HG03439 (cell line): ENCODE results near the gene KIAA1328.
"Not testable (repeated sequence)": the region's sequence is repeated elsewhere in the genome, so short reads cannot be mapped to it uniquely, and the experiment has no call there.

Experiments
- ATAC-seq: cut with Tn5 transposase; IDR thresholded peaks from one replicate; pipeline ENCODE4 v1.9.1; 2021; ENCODE audit warnings: mild to moderate bottlenecking, moderate library complexity; ENCODE audit not compliant: unreplicated experiment

KIAA1328 gene

DNA sequence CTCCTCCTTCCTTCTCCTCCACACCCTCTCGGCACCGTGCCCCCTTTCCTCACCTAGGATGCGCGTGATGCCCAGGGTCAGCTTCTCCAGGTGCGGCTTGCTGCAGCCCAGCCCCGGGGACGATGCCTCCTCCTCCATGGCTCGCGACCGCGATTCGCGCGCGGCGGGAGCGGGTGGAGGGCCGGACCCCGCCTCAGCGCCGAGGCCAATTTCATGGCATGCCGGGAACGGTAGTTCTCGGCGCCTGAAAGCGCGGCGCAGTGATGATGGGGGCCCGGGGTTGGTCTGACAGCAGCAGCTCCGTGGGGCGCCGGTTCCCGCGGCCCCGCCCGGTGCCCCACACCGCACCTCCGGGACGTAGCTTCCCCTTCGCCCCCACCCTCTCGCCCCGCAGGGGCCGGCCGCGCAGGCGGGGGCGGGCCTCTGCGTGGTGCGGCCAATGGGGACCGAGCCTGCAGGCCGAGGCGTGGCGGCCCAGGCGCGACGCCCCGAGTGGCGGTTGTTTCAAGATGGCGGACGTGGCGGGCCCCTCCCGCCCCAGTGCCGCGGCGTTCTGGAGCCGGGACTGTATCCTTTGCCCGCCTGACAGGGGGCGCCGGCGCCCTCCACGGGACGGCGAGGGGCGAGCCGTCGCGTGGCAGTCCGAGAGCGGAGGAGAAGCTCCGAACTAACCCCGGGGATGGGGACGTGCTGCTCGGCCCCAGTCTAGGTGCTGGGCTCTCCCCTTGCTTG lies at the start of gene KIAA1328, which contains the start of gene TPGS2:
TSS of gene KIAA1328 (plus strand) at position 498 of the 732 bp plus-strand sequence. CDS start at position 510, 12 bp downstream.
TSS of gene TPGS2 (minus strand) at position 373 of the 732 bp plus-strand sequence. CDS start at position 138, 235 bp downstream.
- peak; percentile 96 for ATAC-seq

DNA sequence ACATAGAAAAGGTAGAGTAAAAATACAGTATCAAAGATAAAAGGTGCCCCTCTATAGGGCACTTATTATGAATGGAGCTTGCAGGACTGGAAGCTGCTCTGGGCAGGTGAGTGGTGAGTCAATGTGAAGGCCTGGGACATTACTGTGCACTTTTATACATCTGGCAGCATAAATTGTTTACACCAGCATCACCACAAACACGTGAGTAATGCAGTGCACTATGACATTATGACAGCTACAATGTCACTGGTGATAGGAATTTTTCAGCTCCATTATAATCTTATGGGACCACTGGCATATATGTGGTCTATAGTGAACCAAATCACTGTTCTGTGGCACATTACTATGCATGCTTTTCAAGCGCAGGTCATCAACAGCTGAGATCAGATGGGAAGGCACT lies 48.2 kb upstream of the KIAA1328 start:
- ATAC-seq = no peak

DNA sequence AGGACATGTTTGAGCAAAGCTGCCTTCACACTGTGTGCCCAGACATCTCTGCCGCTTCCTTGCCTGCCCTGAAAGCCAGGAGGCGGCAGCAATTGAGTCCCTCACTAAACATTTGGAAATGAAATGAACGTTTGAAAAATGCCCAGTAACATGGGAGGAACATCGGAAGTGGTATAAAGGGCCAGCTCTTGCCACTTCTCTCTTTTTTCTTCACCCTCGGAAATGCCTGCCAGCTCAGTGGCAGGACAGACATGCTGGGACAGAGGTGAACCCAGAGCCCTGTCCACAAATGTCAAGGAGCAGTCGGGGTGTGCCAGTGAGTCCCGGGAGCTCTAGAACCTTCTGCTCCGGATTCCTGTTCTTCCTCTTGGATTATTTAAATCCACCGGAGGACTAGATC lies 46.2 kb upstream of the KIAA1328 start:
- no peak for ATAC-seq

DNA sequence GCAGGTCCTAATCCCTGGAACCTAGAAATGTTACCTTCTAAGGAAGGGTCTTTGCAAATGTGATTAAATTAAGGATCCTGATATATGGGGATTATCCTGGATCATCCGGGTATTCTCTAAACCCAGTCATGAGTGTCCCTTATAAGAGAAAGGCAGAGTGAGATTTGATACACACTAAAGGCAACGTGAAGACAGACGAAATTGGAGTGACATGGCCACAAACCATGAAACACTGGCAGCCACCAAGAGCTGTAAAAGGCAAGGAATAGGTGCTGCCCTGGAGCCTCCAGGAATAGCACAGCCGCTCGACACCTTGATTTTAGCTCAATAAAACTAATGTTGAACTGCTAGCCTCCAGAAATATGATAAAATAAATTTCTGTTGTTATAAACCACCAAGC lies 45.1 kb upstream of the KIAA1328 start:
- ATAC-seq = no peak

DNA sequence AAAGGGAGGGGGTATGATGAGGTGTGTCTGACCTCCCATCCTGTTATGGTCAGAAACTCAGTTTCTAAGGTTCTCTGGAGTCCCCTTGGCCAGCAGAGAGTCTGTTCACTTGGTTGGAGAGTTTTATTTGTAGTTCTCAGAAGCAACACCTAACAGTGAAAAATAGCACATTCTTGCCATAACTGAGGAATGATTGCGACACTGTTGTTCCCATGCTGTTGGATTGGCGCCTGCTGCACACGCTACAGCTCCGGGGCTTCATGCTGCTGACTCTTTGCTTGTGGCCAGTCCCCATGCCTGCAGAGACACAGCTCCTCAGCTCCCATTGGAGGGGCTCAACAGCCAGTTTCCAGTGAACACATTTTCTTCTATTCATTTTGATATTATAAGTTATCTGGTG lies 42.2 kb upstream of the KIAA1328 start:
- no peak for ATAC-seq

DNA sequence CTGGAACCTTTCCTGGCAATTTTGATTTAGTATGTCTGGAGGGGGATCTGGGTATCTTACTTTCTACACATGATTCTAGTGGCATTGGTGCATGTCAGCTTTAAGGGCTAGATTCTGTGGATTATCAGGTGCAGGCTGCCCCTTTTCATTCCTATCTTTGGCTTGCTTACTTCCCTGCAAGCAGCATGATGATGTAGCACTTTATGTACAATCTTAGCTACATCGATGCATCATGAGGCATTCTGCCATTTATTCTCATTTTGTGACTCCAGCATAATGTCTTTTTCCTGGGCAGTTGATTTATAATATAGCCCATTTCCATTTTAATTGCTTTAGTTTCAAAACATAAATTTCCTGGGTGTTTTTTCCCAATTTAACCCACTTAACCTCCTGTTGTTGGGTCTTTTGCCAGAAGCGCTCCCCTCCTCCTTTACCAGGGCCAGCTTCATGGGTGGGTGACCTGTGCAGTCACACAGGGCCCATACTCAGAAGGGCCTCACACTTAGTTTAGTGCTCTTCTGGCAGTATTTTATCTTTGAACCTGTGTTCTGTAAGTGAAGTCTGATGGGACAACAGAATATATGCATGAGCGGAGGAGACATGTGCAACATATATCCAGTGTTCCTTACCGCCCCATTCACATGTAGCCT lies 36.2 kb upstream of the KIAA1328 start:
- ATAC-seq = no peak

DNA sequence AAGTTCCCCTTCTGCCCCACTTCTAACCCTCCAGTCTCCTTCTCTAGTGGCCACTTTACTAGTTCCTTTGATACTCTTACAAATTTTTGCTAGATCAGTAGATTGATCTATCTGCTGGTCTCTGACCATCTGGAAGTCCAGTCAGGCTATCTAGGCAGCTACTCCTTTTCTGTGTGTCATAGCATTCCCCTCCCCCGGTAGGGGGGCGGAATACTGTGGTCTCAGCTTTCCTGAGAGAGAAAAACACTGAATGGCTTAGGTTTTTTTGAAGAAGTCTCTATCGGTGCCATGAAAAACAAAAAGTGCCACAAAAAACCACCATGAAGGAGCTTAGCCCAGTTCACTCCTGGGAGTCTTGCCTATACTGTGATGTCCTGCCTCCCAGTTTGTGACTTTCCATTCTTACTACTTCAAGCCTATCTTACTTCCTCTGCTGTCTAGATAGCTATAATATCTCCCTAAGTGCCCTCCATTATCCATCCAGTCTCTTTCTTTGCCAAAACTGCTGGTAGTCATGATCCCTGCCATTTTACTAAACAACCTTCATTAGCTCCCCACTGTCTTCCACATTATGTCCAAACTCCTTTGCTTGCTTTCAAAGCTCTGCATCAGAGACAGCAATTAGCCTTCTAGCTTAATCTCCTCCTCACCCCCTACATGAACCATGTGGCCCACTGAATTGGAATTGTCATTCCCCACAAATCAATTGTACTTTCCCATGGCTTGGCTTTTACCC lies 30.0 kb upstream of the KIAA1328 start:
- no peak for ATAC-seq

DNA sequence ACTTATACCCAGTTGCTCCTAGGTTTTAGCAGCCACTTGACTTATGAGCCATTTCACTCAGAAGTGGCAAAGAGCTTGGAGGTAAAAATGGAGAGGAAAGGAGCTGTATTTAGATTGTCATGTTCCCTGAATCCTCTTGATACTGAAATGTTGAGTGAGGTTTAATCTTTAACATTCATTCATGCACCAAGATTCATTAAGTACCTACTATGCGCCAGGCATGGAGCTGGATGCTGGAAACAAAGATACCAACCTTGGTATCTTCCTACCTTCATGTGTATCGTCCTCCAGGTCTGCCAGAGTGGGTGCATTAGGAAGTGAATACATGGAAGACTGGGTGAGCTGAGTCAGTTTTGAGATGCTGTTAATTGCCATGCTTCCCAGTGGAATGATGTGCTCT lies 23.8 kb upstream of the KIAA1328 start:
- no peak for ATAC-seq

DNA sequence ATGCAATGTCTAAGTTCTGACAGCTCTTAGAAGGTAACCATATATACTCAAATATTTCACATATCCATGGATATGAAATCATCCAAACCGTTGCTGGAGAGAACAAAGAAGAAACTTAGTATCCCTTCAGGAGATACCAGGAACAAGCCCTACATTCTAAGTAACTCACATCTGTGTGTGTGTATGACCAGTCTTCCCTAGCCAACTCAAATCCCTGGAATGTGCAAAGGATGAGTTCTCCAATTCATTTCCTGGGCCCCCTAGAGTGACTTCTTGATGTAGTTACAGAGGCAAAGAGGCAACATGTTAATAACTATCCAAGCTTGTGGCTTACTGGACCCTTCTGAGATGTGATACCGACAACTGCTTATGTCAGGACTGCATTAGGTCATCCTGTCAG lies 20.2 kb upstream of the KIAA1328 start:
- no peak for ATAC-seq

DNA sequence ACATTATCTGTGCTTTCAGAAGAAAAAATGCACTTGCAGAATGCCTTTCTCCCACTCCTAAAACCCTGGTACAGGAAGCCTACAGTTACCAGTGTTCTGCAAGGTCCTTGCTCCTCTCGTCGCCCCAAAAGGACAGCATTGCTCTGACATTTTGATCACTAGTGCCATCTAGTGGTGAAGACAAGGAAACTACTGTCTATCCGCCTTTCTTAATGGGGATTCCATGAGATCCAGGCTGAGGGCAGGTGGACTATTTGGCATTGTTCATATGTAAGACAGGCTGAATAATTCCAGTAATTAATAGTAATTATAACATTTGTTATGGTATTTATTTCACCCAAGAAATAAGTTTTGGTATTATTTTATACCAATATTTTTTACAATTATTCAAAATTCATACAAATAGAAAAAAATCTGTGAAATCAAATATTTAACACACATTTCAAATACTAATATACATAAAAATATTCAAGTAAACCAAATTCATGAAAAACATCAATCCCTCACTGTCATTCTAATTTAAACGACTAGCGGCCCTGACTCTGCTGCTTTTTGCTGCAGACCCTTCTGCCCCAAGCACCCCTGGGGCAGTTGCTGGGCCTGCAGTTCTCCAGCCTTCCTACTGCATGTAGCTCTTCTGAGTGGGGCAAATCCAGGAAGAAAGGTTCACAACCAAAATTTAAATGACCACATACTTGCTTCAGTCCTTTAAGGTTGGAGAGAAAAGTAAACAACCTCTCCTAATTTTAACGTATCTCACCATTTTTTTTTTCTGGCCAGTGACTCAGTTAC lies 19.1 kb upstream of the KIAA1328 start:
- ATAC-seq = peak; percentile 98

DNA sequence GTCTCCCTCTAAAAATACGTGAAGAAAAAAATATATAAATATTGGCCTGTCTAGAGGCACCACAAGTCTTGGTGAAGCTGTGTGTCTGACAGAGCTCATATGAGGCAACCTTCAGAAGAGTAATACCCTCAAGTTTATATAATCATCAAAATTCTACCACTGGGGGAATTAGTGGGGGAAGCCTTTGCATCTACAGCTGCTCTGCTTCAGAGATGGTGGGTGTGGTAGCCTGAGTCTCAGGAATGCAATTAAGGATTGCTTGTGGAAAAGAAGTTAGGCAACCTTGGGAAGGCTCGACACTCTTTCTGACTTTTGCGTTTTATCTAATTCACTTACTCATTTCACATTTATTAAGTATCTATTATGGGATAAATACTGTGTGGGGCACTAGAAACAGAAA lies 17.5 kb upstream of the KIAA1328 start:
- no peak for ATAC-seq

DNA sequence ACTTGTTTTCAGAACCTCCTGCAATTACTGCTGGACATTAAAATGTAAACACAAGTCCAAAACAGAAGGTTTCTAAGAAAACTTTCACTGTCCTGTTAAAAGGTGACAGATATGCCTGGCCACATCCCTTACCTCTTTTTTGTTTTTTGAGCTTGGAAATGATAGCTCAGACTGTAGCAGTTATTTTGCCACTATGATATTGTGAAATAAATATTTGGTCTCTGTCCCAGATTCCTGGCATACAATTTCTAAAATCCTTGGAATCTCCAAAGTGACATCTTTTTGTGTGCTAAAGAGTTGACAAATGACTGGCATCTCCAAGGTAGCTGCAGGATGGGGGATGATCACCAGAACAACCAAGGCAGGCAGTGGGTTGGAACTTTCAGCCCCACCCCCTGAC lies 17.0 kb upstream of the KIAA1328 start:
- no peak for ATAC-seq

DNA sequence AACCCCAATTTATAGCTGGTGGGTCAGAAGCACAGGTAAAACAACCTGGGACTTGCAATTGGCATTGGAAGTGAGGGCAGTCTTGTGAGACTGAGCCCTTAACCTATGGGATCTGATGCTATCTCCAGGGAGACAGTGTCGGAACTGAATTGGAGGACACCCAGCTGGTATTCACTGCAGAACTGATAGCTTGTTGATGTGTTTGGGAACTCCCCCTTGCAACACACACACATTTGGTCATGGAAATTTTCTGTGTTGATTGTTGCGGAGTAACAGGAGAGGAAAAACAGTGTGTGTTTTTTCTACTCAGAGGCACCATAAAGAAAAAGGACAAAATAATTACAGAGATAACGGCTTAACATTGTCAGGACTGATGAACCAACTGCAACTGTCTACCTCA lies 16.2 kb upstream of the KIAA1328 start:
- no peak for ATAC-seq

DNA sequence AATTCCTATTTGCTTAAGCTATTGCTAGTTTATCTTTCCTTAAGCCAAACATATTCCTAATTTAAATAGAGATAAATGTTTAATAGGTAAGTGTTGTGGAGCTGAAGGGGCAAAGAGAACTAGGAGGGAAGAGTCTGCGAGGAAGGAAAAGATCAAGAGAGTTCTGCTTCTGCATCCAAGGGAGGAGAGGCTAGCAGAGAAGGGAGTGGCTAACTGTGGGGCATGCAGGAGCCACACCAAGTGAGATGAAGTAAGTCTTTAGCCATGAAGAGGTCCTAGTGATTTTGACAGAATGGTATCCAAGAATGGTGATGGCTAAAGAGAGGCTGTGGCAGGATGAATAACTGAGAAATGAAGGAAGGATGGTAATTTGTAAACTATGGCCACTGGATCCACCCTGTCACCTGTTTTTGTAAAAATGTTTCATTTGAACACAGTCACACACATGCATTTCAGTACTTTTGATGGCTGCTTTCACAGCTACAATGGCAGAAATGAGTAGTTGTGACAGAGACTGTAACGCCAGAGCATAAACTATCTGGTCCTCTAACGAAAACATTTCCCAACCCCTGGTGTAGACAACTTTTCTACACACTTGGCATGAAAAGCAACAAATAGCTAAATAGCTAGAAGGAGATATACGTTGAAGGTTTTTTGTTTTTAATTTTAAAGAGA lies 15.7 kb upstream of the KIAA1328 start:
- ATAC-seq = no peak

DNA sequence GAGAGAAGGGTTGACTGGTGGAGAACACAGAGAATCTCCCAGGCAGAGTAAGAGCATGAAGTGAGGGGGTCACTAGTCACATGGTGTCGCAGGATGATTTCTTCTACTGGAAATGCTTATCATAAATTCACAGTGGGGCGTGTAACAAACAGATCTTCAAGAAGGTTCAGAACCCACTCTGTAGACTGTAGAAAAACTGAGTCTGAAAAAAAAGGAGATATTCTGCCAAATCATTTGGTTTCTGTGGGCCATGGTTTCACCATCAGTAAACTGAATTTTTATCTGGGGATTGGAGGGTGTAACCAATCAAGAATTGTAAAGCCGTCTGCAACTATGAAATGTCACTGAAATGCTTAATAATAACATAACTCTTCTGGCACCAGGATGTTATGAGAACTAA lies 15.1 kb upstream of the KIAA1328 start:
- ATAC-seq = no peak

DNA sequence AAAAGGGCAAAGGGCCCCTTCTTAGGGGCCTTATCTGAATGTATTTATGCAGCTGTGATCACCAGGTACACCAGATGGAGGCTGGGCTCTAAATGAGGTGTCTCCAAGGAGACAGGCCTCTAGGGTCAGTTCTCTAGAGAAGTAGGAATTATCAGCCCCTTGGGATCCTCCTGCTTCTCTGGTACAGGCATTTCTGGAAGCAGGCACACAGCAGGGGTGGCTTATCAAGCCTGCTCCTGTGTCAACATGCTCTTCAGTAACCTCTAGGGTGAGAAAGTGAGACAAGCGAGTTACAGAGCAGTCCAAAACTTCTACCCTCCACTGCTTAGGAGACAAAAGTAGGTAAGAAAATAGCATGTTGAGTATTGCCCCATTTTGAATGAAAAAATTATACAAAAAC lies 13.9 kb upstream of the KIAA1328 start:
- no peak for ATAC-seq

DNA sequence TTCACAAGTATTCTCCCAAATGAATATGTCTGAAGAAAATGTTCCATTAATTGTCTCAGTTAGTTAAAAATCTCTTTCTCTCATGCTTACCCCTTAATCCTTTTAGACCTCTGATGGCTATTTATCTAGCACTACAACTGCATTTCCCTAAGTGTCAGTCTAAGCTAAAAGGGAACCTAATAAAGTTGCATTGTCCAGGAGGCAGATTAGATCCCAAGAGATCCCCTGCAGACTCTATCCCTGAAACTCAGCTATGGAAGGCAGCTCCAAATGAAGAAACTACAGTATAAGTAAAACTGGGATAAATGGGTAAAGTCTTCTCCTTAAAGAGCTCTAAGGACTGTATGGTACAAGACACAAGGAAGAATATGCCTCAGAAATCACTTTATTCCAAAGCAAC lies 12.8 kb upstream of the KIAA1328 start:
- not testable (repeated sequence) for ATAC-seq

DNA sequence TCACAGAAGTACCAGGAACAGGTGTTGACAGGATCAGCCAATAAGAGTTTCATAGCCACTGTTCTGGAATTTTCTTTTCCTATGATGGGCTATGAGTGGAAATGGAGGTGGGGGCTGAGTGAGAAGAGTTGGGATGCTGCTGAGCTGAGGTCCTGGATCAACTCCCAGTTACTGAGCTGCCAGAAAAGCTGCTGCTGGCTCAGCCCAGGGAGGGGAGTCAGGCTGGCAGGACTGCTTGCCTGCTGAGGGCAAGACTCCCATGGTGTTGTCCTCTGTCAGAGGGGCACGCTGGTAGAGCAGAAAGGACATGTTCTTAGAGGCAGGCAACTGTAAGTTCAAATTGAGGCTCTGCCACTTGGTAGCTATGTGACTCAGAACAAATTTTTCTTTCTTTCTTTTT lies 11.9 kb upstream of the KIAA1328 start:
- no peak for ATAC-seq

DNA sequence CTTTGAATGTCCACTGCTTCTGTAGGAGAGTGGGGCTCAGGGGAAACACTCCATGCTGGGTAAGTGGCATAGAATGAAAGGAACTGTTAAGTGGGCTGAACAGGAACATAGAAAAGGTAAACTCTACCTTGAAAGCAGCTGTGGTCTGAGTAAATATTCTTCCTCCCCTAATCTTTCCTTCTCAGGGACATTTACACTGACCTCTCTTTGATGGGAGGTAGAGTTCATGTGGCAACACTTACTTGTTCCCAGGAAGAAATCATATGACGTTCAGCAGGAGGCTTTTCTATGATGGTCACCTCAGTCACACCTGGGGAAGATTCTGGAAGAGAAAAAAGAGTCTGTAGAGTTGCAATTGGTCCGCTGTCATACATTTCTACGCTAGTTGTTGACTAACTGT lies 10.3 kb upstream of the KIAA1328 start:
- ATAC-seq = no peak

DNA sequence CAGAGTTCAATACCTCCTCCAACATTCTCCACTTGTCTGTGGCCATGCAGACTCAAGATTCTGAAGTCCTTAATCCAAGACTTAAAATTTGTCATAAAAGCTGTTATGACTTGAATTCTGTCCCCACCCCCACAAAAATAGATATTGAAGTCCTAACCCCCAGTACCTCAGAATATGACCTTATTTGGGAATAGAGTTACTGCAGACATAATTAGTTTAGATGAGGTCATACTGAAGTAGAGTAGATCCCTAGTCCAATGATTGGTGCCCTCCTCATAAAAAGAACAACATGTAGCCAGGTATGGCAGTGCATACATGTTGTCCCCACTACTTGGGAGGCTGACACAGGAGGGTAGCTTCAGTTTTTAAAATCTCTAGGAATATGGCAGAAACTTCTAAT lies 9.3 kb upstream of the KIAA1328 start:
- ATAC-seq = no peak

DNA sequence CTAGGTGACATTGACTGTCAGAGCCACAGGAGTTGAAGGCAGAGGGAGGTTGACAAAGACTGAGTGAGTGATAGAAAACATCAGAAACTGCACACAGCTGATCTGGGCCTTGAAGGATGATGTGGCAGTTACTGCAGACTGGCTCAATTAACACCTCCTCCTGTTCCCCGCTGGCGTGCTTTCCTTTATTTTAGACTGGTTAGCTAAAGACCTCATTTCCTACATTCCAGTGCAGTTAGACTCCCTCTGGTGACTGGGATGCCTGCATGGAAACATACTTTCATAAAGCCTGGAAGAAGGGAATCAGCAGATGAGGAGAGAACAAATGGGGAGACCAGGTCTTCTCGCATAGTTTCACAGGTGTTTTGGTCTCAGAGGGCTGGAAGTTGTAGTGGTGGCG lies 7.2 kb upstream of the KIAA1328 start:
- no peak for ATAC-seq
